Measurements from ENCODE around the gene SS18L1. TPM values are rescaled to one million over a fixed set of nuclear protein-coding genes. Genes with fewer than 3 reads are reported as not detected.
A peak's percentile ranks its signal among the peaks of the same experiment; 100 is the strongest.

Gene SS18L1
- total RNA-seq, 4 donors from 2014 or later = 14.7 to 23.2 (median 22.1) TPM

GRCh38 chr20:62133864-62134263 is 9.7 kb upstream of the SS18L1 start:
- intact Hi-C loops (cut with DNase I; ENCODE audit: low total_unique reads) = no loop called here
- in situ Hi-C loops (cut with MboI; ENCODE audit: low pct_ligation_motif_present in 1 of 4, low pct_unique_long_range_greater_than_20kb in 1 of 4, low sequenced_read_pairs in 3 of 4) = no loop called here
- 50 to 79% methylated on average over 5 to 12 of the region's 12 CpGs for WGBS, 2 donors (ENCODE audit: low coverage in 1 of 2)

DNA sequence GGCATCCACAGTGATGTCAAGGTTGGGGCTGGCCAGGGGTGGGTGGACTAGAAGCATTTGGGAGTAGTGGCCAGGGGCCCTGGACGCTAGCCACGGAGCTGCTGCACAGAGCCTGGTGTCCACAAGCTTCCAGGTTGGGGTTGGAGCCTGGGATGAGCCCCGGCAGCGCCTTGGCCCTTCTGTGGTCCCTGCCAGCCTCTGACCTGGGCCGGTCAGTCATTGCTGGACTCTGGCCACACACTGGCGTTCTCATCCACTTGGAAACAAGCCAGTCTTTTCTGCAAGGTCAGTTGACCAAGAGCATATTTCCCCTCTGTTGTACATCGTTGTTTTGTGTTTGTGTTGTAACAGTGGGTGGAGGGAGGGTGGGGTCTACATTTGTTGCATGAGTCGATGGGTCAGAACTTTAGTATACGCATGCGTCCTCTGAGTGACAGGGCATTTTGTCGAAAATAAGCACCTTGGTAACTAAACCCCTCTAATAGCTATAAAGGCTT is 8.8 kb upstream of the SS18L1 start:
- Histone ChIP-seq H3K36me3 (peaks cover 0 to 68% (median 27%) of the 10 kb centered on the region in 4 donors), H3K9me3 (no peaks in the 10 kb centered on the region), H3K27ac (peak overlapping the region in 3 of 4 donors; percentile 7 to 44 (median 23)), H3K27me3 (no peaks in the 10 kb centered on the region), H3K4me3 (no peak overlapping the region), H3K4me1 (peaks cover 0 to 7% (median 0%) of the 10 kb centered on the region in 4 donors)
- DNase-seq = no peak
- WGBS, 2 donors (ENCODE audit: low coverage in 1 of 2) = 68% methylated on average over 11 of the region's 11 CpGs; no CpG with 5 or more reads in 1 of the 2 donors
- TF ChIP-seq, protein P1, sequence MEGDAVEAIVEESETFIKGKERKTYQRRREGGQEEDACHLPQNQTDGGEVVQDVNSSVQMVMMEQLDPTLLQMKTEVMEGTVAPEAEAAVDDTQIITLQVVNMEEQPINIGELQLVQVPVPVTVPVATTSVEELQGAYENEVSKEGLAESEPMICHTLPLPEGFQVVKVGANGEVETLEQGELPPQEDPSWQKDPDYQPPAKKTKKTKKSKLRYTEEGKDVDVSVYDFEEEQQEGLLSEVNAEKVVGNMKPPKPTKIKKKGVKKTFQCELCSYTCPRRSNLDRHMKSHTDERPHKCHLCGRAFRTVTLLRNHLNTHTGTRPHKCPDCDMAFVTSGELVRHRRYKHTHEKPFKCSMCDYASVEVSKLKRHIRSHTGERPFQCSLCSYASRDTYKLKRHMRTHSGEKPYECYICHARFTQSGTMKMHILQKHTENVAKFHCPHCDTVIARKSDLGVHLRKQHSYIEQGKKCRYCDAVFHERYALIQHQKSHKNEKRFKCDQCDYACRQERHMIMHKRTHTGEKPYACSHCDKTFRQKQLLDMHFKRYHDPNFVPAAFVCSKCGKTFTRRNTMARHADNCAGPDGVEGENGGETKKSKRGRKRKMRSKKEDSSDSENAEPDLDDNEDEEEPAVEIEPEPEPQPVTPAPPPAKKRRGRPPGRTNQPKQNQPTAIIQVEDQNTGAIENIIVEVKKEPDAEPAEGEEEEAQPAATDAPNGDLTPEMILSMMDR (IDR thresholded peaks at IDR 0.05) = no peak
- TF ChIP-seq POLR2A (IDR thresholded peaks at IDR 0.05) = no peak
- no peak for TF ChIP-seq POLR2AphosphoS5 (IDR thresholded peaks at IDR 0.05)
- TF ChIP-seq EP300 (IDR thresholded peaks at IDR 0.05; ENCODE audit: low read depth) = no peak
- intact Hi-C loops (cut with DNase I; ENCODE audit: low total_unique reads) = loop anchor here (1.0 to 5.0 kb wide), 3 partner anchors 29 to 112 kb away; no protein-coding TSS in a partner anchor
- in situ Hi-C loops (cut with MboI; ENCODE audit: low pct_ligation_motif_present in 1 of 4, low pct_unique_long_range_greater_than_20kb in 1 of 4, low sequenced_read_pairs in 3 of 4) = loop anchor here in 1 of 4 donors (5.0 kb wide), 1 partner anchor 122 kb away; no protein-coding TSS in a partner anchor

More at GRCh38 chr20:62133864-62134263, 9.7 kb upstream of the SS18L1 start:
- no peaks in the 10 kb centered on the region for H3K9me3 ChIP-seq
- TF ChIP-seq EP300 (IDR thresholded peaks at IDR 0.05; ENCODE audit: low read depth) (no peak), POLR2A (IDR thresholded peaks at IDR 0.05) (no peak), POLR2AphosphoS5 (IDR thresholded peaks at IDR 0.05) (no peak)
- TF ChIP-seq, protein P1 (IDR thresholded peaks at IDR 0.05) = no peak
- H3K4me3 ChIP-seq = no peak overlapping the region
- H3K4me1 ChIP-seq = peaks cover 0 to 7% (median 0%) of the 10 kb centered on the region in 4 donors
- H3K36me3 ChIP-seq = peaks cover 0 to 68% (median 23%) of the 10 kb centered on the region in 4 donors
- no peak for DNase-seq
- H3K27ac ChIP-seq = peak overlapping the region in 2 of 4 donors; percentile 8 to 53
- no peaks in the 10 kb centered on the region for H3K27me3 ChIP-seq

GRCh38 chr20:62135573-62136266 is 7.8 kb upstream of the SS18L1 start:
- H3K27me3 ChIP-seq = no peaks in the 10 kb centered on the region
- peaks cover 0 to 8% (median under 1%) of the 10 kb centered on the region in 4 donors for H3K4me1 ChIP-seq
- no peak overlapping the region for H3K4me3 ChIP-seq
- peak overlapping the region in 1 of 4 donors; percentile 23 for H3K27ac ChIP-seq
- peaks cover 0 to 63% (median 26%) of the 10 kb centered on the region in 4 donors for H3K36me3 ChIP-seq
- DNase-seq = no peak
- in situ Hi-C loops (cut with MboI; ENCODE audit: low pct_ligation_motif_present in 1 of 4, low pct_unique_long_range_greater_than_20kb in 1 of 4, low sequenced_read_pairs in 3 of 4) (loop anchor here in 1 of 4 donors (5.0 kb wide), 1 partner anchor 123 kb away; no protein-coding TSS in a partner anchor), intact Hi-C loops (cut with DNase I; ENCODE audit: low total_unique reads) (loop anchor here (1.0 to 5.0 kb wide), 3 partner anchors 30 to 113 kb away; no protein-coding TSS in a partner anchor)
- WGBS, 2 donors (ENCODE audit: low coverage in 1 of 2) = 88 to 100% methylated on average over 3 to 8 of the region's 8 CpGs
- H3K9me3 ChIP-seq = no peaks in the 10 kb centered on the region
- no peak for TF ChIP-seq POLR2A (IDR thresholded peaks at IDR 0.05)
- TF ChIP-seq, protein P1 (IDR thresholded peaks at IDR 0.05) = no peak
- TF ChIP-seq POLR2AphosphoS5 (IDR thresholded peaks at IDR 0.05) = no peak
- no peak for TF ChIP-seq EP300 (IDR thresholded peaks at IDR 0.05; ENCODE audit: low read depth)
